EH (cell line): ENCODE data around the gene TRIM63.
A peak's percentile ranks its signal among the peaks of the same experiment; 100 is the strongest.

Source experiments
- DNase-seq: peaks from one replicate; pipeline ENCODE4 v3.0.0-alpha.2; 2015; ENCODE audit warnings: low read depth

TRIM63 gene

GRCh38 chr1:26084844-26085243 lies 17.4 kb upstream of the TRIM63 start:
- no peak for DNase-seq

GRCh38 chr1:26084091-26084561 lies 16.7 kb upstream of the TRIM63 start:
- DNase-seq, result no peak

GRCh38 chr1:26083208-26083607 lies 15.8 kb upstream of the TRIM63 start:
- peak; percentile 45 for DNase-seq

- DNase-seq, result no peak
Observed at GRCh38 chr1:26082020-26082350, 14.6 kb upstream of the TRIM63 start.

- no peak for DNase-seq
Observed at GRCh38 chr1:26081267-26082019, 14.0 kb upstream of the TRIM63 start.

GRCh38 chr1:26079960-26080814 lies 12.8 kb upstream of the TRIM63 start:
- DNase-seq, result no peak

GRCh38 chr1:26079178-26079563 lies 11.7 kb upstream of the TRIM63 start:
- DNase-seq, result no peak

- no peak for DNase-seq
Observed at GRCh38 chr1:26078286-26079177, 11.1 kb upstream of the TRIM63 start.

- DNase-seq, result no peak
Observed at GRCh38 chr1:26077524-26077923, 10.1 kb upstream of the TRIM63 start.

GRCh38 chr1:26075421-26076144 lies 8.2 kb upstream of the TRIM63 start:
- DNase-seq, result no peak

- DNase-seq, result no peak
Observed at GRCh38 chr1:26072305-26072704, 4.9 kb upstream of the TRIM63 start.

- DNase-seq, result no peak
Observed at GRCh38 chr1:26070963-26071342, 3.5 kb upstream of the TRIM63 start.

- no peak for DNase-seq
Observed at GRCh38 chr1:26070296-26070962, 3.0 kb upstream of the TRIM63 start.

GRCh38 chr1:26069941-26070295 lies 2.5 kb upstream of the TRIM63 start:
- DNase-seq, result no peak

GRCh38 chr1:26066857-26067256 lies 573 bp downstream of the TRIM63 start:
- no peak for DNase-seq

- DNase-seq, result no peak
Observed at GRCh38 chr1:26066160-26066559, 1.3 kb downstream of the TRIM63 start.

- no peak for DNase-seq
Observed at GRCh38 chr1:26064553-26064952, 2.9 kb downstream of the TRIM63 start.

- DNase-seq, result no peak
Observed at GRCh38 chr1:26060832-26061574, 6.4 kb downstream of the TRIM63 start.

GRCh38 chr1:26059906-26060305 lies 7.5 kb downstream of the TRIM63 start:
- DNase-seq, result no peak

- DNase-seq, result no peak
Observed at GRCh38 chr1:26058052-26058595, 9.3 kb downstream of the TRIM63 start.
